H7 (cell line): ENCODE data around the gene RBM25. TPM values are rescaled to one million over a fixed set of nuclear protein-coding genes. Genes with fewer than 3 reads are reported as not detected.
A peak's percentile ranks its signal among the peaks of the same experiment; 100 is the strongest.

Experiments
- DNase-seq: peaks from one replicate; pipeline ENCODE4 v3.0.0; 2012
- H3K27me3 ChIP-seq: 2 replicates; pipeline ENCODE4 v1.6.0; 2011; ENCODE audit warnings: mild to moderate bottlenecking, low read length; ENCODE audit not compliant: control insufficient read depth, insufficient read depth
- H3K36me3 ChIP-seq: replicated peaks from 2 replicates; pipeline ENCODE4 v1.5.1; 2011; ENCODE audit warnings: low read length; ENCODE audit not compliant: control insufficient read depth, insufficient read depth
- H3K4me3 ChIP-seq: 2 replicates; pipeline ENCODE4 v1.5.1; 2011; ENCODE audit warnings: low read depth, mild to moderate bottlenecking, control low read depth, low read length, moderate library complexity; ENCODE audit not compliant: insufficient read depth
- total RNA-seq: library from RNA; depleted of rRNA; stranded (reverse); fragments of >200 nt; shearing (Covaris generic); gene quantifications from 2 replicates; pipeline ENCODE4 v1.2.3, GENCODE V29; 2014

RBM25 gene
- total RNA-seq, 1 experiment from 2014 or later = 37.8 TPM

DNA sequence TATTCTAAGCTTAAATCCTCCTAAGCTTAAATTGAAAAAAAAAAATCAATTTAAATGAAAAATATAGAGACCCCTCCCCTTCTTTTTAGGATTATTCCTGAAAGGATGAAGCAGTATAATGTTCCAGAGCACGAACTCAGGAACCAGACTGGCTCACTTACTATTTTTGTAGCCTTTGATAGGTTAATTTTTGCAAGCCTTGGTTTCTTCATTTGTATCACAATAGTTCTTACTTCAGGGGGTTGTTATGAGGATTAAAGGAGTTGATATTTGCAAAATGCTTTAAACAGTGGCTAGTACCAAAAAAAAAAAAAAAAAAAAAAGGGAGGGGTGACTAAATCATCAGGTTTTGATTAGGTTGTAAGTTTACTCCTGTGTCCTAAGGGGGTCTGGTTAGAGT, 3.1 kb upstream of the RBM25 start:
- H3K27me3 ChIP-seq = no peaks in the 10 kb centered on the region
- H3K4me3 ChIP-seq = no peak overlapping the region
- DNase-seq = no peak
- H3K36me3 ChIP-seq = no peaks in the 10 kb centered on the region

DNA sequence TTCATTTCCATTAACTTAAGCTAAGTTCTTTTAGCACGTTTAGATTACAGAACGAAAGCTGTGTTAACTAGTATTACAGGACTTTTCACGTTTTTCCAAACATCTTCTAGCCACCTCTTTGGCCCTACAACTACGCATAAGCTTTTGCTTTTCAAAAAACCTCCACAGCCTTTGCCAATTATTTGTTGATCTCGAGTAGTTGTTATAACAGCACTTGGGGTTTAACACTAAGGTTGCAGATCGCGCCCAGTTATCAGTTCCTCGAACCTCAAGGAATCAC, 450 bp upstream of the RBM25 start:
- no peaks in the 10 kb centered on the region for H3K36me3 ChIP-seq
- peak overlapping the region; percentile 95 for H3K4me3 ChIP-seq
- no peak for DNase-seq
- H3K27me3 ChIP-seq = no peaks in the 10 kb centered on the region

DNA sequence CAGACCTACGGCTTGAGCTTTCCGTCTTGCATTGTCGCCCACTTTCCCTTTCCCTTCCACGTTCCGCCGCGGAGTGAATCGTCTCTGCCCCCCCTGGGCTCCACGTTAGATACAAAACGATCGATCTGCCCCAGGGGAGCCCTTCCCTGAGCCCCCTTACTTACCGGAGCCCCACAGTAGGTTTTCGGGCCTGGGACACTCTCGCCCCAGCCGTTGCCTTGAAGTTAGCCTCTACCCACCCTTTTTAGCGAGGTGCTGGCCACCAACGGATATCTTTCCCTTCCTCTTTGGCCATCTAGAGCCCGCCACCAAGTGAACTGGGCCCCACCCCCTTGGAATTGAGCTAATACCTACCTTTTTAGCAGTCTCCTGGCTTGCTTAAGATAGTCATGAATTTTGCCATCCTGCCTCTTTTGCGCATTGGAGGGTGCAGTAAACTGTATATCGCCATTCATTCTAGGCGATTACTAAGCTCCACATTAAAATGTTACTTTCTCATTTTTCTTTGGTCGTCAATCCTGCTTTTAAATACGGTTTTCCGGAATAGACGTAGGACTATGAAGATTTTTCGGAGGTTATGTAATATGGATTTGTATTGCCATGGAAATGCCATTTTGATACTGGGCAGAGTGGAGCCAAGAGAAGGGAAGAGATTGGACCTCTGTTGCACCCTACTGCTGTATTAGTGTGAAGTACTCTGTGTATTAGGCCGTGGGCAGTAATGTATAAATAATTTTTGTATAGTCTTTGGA, 764 bp downstream of the RBM25 start:
- no peaks in the 10 kb centered on the region for H3K36me3 ChIP-seq
- H3K27me3 ChIP-seq = no peaks in the 10 kb centered on the region
- H3K4me3 ChIP-seq = peak overlapping the region; percentile 95
- peak; percentile 74 for DNase-seq

DNA sequence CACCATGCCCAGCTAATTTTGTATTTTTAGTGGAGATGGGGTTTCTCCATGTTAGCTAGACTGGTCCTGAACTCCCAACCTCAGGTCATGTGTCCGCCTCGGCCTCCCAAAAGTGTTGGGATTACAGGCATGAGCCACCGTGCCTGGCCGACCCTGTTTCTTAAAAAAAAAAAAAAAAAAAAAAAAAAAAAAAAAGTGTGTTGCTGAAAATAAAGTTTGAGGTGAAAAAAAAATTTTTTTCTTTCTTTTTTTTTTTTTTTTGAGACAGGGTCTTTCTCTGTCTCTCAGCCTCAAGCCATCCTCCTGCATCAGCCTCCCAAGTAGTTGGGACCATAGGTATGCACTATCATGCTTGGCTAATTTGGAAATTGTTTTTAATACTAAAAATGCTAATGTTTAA, 11.3 kb downstream of the RBM25 start:
- Histone ChIP-seq H3K27me3 (no peaks in the 10 kb centered on the region), H3K36me3 (no peaks in the 10 kb centered on the region; the same call in 1 of the 2 replicates), H3K4me3 (no peak overlapping the region)
- no peak for DNase-seq

DNA sequence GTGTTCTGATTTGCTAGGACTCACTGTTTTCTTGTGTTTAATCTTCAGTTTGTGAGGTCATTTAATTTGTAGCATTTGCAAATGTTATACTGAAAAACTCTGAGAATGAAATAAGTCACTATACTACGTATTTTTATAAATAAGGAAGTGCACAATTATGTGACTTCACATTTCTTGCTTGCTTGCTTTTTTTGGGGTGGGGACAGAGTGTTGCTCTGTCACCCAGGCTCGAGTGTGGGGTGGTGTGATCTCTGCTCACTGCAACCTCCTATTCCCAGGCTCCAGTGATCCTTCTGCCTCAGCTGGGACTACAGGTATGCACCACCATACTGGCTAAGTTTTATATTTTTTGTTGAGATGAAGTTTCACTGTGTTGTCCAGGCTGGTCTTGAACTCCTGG, 32.7 kb downstream of the RBM25 start:
- no peak overlapping the region for H3K4me3 ChIP-seq
- no peak for DNase-seq
- H3K36me3 ChIP-seq = peaks cover 26% of the 10 kb centered on the region
- no peaks in the 10 kb centered on the region for H3K27me3 ChIP-seq

DNA sequence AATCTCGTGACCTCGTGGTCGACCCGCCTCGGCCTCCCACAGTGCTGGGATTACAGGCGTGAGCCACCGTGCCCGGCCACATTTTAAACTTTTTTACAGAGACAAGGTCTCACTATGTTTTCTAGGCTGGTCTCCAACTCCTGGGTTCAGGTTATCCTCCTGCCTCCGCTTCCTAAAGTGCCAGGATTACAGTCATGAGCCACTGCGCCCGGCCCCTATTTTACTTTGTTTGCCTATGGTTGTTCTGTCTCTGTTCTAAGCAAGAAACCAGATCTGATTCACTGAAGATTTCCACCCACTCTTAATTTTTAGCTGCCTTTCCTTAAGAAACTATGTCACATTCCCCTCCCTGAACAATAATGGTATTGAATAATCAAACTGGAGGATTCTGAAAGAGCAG, 39.1 kb downstream of the RBM25 start:
- no peak for DNase-seq
- no peak overlapping the region for H3K4me3 ChIP-seq
- peaks cover 21% of the 10 kb centered on the region for H3K36me3 ChIP-seq
- H3K27me3 ChIP-seq = no peaks in the 10 kb centered on the region

DNA sequence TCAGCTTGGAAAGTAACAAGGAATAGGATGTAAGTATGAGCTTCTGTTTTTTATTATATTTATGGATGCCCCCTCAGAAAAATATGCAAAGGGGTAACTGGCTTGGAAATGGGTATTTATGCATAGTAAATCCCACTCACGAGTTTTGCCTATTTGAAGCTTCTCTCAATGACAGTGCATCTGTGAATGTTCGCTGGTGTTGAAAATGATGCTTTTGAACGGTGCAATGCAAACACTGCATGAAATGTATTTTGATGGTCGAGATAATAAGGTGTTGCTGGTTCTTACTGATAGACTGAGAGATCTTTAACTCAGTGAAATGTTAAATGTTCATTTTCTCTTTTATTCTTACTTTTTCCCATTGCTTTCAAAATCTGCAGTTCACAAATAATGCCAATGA, 42.0 kb downstream of the RBM25 start:
- H3K36me3 ChIP-seq = peaks cover 36% of the 10 kb centered on the region
- no peak for DNase-seq
- H3K27me3 ChIP-seq = no peaks in the 10 kb centered on the region
- no peak overlapping the region for H3K4me3 ChIP-seq

DNA sequence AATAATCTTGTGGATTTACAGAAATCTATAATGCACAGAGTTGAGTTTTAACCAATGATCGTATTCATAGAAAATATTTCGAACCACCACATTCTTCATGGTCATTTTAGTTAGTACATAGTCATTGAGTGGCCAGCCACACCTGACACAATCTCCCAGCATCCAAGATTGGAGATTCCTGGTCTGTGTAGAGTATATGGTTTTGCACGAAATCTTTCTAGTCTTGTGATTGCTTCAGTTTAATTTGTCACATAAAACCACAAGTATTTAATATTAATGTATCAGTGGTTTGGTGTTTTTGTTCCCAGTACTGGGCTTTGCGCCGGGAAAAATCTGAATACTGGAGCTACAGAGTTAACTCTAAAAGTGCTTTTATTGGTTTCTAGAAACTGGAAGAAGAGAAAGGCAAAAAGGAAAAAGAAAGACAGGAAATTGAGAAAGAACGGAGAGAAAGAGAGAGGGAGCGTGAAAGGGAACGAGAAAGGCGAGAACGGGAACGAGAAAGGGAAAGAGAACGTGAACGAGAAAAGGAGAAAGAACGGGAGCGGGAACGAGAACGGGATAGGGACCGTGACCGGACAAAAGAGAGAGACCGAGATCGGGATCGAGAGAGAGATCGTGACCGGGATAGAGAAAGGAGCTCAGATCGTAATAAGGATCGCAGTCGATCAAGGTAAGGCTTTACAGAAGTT, 44.6 kb downstream of the RBM25 start:
- Histone ChIP-seq H3K36me3 (peaks cover 43% of the 10 kb centered on the region), H3K27me3 (no peaks in the 10 kb centered on the region), H3K4me3 (no peak overlapping the region)
- no peak for DNase-seq

DNA sequence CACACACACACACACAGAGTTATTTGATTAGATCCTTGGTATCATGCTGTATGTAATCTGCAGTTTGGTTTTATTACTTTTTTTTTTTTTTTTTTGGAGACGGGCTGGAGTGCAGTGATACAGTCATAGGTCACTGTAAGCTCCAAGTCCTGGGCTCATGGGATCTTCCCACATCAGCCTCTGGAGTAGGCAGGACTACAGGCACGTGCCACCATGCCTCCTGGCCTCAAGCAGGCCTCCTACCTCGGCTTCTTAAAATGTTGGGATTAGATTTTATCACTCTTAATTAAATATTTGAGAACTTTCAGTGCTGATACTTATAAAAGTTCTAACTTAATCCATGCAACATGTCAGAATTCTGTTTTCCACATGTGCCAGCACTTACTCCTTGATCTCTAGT, 46.7 kb downstream of the RBM25 start:
- DNase-seq = no peak
- Histone ChIP-seq H3K27me3 (no peaks in the 10 kb centered on the region), H3K4me3 (no peak overlapping the region), H3K36me3 (peaks cover 48% of the 10 kb centered on the region)

DNA sequence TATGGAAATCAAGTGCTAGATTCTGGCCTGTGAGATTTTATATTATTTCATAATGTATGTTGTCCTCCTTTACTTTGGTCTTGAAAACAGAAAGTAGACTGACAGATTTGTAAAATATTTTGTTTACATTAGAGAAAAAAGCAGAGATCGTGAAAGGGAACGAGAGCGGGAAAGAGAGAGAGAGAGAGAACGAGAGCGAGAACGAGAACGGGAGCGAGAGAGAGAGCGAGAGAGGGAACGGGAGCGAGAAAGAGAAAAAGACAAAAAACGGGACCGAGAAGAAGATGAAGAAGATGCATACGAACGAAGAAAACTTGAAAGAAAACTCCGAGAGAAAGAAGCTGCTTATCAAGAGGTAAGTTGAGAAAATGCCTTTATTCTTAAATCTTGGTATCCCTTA, 47.4 kb downstream of the RBM25 start:
- Histone ChIP-seq H3K4me3 (no peak overlapping the region), H3K27me3 (no peaks in the 10 kb centered on the region), H3K36me3 (peaks cover 46% of the 10 kb centered on the region)
- no peak for DNase-seq

DNA sequence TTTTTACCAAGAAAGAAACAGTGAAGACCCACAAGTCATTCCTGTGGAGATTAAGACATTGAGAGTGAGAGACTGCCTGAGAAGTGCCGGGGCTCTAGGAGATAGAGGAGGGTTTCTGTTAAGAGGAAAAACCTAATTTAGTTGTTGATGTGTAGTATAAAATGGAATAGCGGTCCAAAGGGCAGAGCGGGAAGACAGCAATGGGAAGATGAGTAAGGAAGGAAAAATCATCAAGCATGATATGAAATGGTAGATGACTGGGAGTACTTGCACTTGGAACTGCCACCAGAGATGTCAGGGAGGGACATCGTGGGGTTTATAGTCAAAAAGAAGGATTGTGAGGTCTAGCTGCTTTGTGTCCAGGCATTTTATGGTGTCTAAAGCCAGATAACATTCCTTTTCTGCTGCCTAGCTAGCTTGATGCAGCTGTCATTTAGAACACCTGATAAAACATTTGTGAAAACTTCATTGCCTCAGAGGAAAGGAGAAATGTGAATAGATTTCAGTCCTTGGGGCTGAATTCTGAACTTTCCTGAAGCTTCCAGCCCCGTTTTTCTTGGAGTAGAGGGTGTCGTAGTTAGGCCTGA, 57.8 kb downstream of the RBM25 start:
- no peak for DNase-seq
- Histone ChIP-seq H3K27me3 (no peaks in the 10 kb centered on the region), H3K36me3 (peaks cover 24% of the 10 kb centered on the region), H3K4me3 (no peak overlapping the region)

DNA sequence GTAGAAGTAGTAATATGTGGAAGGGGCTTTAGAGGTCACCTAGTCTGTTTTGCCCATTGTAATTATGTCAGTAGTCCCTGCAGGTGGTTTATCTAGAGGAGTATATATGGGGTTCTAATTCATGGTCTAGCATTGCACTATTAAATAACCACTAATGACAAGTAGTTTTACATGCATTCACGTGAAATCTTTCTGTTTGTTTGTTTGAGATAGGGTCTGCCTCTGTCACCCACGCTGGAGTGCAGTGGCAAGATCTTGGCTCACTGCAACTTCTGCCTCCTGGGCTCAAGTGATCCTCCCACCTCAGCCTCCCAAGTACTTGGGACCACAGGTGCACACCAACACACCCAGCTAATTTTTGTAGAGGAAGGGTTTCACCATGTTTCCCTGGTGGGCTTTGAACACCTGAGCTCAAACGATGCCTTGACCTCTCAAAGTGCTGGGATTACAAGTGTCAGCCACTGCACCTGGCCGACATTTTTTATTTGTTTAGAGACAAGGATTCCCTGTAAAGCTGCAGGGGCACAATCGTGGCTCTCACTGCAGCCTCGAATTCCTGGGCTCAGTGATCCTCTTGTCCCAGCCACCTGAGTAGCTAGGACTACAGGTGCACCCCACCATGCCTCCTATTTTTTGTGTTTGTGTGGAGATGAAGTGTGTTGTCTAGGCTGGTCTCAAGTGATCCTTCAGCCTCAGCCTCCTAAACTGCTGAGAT, 66.0 kb downstream of the RBM25 start:
- H3K4me3 ChIP-seq = no peak overlapping the region
- peaks cover 7% of the 10 kb centered on the region for H3K36me3 ChIP-seq
- DNase-seq = no peak
- no peaks in the 10 kb centered on the region; the same call in 1 of the 2 replicates for H3K27me3 ChIP-seq

DNA sequence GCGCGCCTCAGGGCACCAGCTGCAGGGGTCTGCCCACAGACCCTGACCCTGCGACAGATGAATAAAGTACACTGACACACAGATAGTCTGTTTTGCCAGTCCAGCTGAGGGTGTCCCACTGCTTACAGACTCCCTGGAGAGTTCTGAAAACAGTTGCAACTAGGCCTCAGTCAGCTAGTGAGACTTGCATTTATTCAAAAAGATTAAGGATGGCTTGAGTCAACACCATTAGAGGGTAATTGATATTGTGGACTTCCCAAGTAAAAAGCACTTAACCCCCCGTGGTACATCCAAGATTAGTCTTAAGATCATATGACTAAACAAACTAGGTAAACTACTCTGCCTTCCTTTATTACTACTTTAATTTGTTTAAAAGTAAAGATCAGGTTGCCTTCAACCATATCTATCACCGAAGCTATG, 66.8 kb downstream of the RBM25 start:
- H3K27me3 ChIP-seq = no peaks in the 10 kb centered on the region; the same call in 1 of the 2 replicates
- no peak overlapping the region for H3K4me3 ChIP-seq
- no peak for DNase-seq
- peaks cover 6% of the 10 kb centered on the region for H3K36me3 ChIP-seq

DNA sequence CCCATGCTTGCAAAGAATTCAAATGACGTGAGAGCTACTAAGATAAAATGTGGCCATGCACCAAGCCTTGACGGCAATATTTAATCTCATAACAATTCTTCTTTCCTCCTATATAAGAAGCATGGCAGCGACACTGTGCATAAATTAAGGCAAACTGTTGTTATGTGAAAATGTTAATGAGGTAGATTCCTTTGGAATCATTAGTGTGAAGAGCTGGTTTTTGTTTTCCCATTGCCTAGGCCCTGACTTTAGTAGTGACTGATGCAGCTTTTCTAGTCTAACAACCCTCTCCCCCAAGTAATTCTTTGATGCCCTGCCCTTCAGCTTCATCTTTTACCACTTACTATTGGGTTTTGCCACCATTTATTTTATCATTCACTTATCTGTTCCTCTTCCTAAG, 67.4 kb downstream of the RBM25 start:
- H3K27me3 ChIP-seq = no peaks in the 10 kb centered on the region; the same call in 1 of the 2 replicates
- DNase-seq = peak; percentile 34
- H3K36me3 ChIP-seq = peaks cover 4% of the 10 kb centered on the region; the same call in 1 of the 2 replicates
- no peak overlapping the region for H3K4me3 ChIP-seq

DNA sequence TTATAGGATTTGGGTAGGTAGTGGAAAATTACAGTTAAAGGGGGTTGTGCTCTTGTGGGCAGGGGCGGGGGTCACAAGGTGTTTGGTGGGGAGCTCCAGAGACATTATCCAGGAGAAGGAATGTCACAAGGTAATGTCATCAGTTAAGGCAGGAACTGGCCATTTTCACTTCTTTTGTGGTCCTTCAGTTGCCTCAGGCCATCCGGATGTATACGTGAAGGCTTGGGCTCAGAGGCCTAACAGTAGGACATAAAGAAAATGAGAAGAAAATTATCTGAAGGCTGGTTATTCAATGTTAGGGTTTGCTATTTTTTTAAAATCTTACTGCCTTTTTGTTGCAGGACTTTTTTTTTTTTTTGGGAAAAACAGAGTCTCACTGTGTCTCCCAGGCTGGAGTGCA, 75.5 kb downstream of the RBM25 start:
- no peak for DNase-seq
- Histone ChIP-seq H3K4me3 (no peak overlapping the region), H3K36me3 (no peaks in the 10 kb centered on the region), H3K27me3 (no peaks in the 10 kb centered on the region; the same call in 1 of the 2 replicates)
